Spleen (tissue), 11 donors: ENCODE data around the gene GREB1. TPM values are rescaled to one million over a fixed set of nuclear protein-coding genes. Genes with fewer than 3 reads are reported as not detected.

ENCODE experiments used
- DNase-seq: peaks from one replicate; pipeline ENCODE4 v3.0.0-alpha.2; 2020
- H3K27ac ChIP-seq, 8 donors: fragments of 200-600 bp; sonication (generic) in 7 of 8; 1 replicate in 4 of 8; 2 replicates in 4 of 8; pipeline versions ENCODE4 v1.5.0 to v1.8.0; 2016 to 2021; ENCODE audit warnings: inconsistent platforms in 4 of 8, mild to moderate bottlenecking in 4 of 8, moderate library complexity in 1 of 8
- H3K27me3 ChIP-seq, 7 donors: fragments of 200-600 bp; sonication (generic) in 6 of 7; replicated peaks in 1 of 7; 1 replicate in 4 of 7; 2 replicates in 3 of 7; pipeline versions ENCODE4 v1.5.0 to v1.8.0; 2016 to 2021; ENCODE audit warnings: inconsistent platforms in 3 of 7, mild to moderate bottlenecking in 1 of 7
- H3K36me3 ChIP-seq, 6 donors: fragments of 200-600 bp; sonication (generic) in 5 of 6; 1 replicate in 4 of 6; 2 replicates in 2 of 6; pipeline versions ENCODE4 v1.5.0 to v1.8.0; 2016 to 2021; ENCODE audit warnings: inconsistent platforms in 2 of 6
- H3K4me1 ChIP-seq, 6 donors: fragments of 200-600 bp; sonication (generic) in 5 of 6; 1 replicate in 3 of 6; 2 replicates in 3 of 6; pipeline versions ENCODE4 v1.5.0 to v1.8.0; 2016 to 2021; ENCODE audit warnings: inconsistent platforms in 3 of 6
- H3K4me3 ChIP-seq, 8 donors: fragments of 200-600 bp; sonication (generic) in 7 of 8; 1 replicate in 4 of 8; 2 replicates in 4 of 8; pipeline versions ENCODE4 v1.5.0 to v1.8.0; 2016 to 2021; ENCODE audit warnings: inconsistent platforms in 4 of 8, mild to moderate bottlenecking in 4 of 8, moderate library complexity in 2 of 8
- H3K9me3 ChIP-seq, 8 donors: fragments of 200-600 bp; sonication (generic) in 7 of 8; 1 replicate in 4 of 8; 2 replicates in 4 of 8; pipeline versions ENCODE4 v1.5.0 to v1.8.0; 2016 to 2021; ENCODE audit warnings: inconsistent platforms in 4 of 8
- CTCF ChIP-seq, 11 experiments: fragments of 200-600 bp in 7 of 11; fragments of 450-650 bp in 4 of 11; sonication (generic) in 4 of 11; IDR thresholded peaks in 8 of 11; conservative IDR thresholded peaks in 3 of 11; 1 replicate in 7 of 11; 2 replicates in 4 of 11; pipeline versions ENCODE4 v1.4.0 to v1.8.0; 2016 to 2021; ENCODE audit warnings: antibody characterized with exemption in 11 of 11, inconsistent platforms in 4 of 11, mild to moderate bottlenecking in 1 of 11
- POLR2A ChIP-seq, 3 donors: fragments of 450-650 bp; IDR thresholded peaks; one replicate each; pipeline ENCODE4 v1.5.1; 2017; ENCODE audit warnings: antibody characterized with exemption in 3 of 3, mild to moderate bottlenecking in 1 of 3
- POLR2AphosphoS5 ChIP-seq, 3 donors: sonication (generic); formaldehyde crosslinking; IDR thresholded peaks; one replicate each; pipeline ENCODE4 v1.5.1; 2017; ENCODE audit warnings: antibody characterized with exemption in 3 of 3
- WGBS, 5 donors: extraction: QIAGEN DNeasy Blood & Tissue Kit in 3 of 5; methylation state at CpG; one replicate each; pipeline versions ENCODE4 v1.1.5 to v1.1.7; 2013 to 2018; 5-methylcytosine and 5-hydroxymethylcytosine counted together
- intact Hi-C: fragments of 100-400 bp; cut with DNase I; formaldehyde crosslinking; loops from one replicate; pipeline ENCODE4 v1.15.0; 2023; ENCODE audit warnings: low total_unique reads
- polyA plus RNA-seq, 3 donors: library from polyadenylated mRNA; stranded (reverse); fragments of 200-250 nt; gene quantifications; one replicate each; pipeline ENCODE4 v1.2.1, GENCODE V29; 2013
- total RNA-seq, 7 donors: library from RNA; depleted of rRNA in 3 of 7; stranded (reverse); fragments of >200 nt in 3 of 7; fragmentation: NEBNext Ultra II Directional in 4 of 7; extraction: Animal tissue kit (Norgen Biotek cat#: 25700) in 4 of 7; gene quantifications; one replicate each; pipeline versions ENCODE4 v1.1.0 to v1.2.1, GENCODE V29; 2016 to 2021
- donor health status: healthy with polysubstance abuse.
- donor health status: DM: no; HTN: no; CAD: no; lungs with moderate emphysema.
- donor health status: DM: no; HTN: no; CAD: no.
- donor health status: Bipolar disorder and iron deficiency.
- donor health status: healthy.
- donor health status: DM: no; HTN: no; CAD: no.
- donor health status: DM: yes; HTN: yes; CAD: no.

GREB1 gene
- total and polyA plus RNA-seq, 10 donors, result 0.06 to 1.6 (median 0.51) TPM; not detected in 1

GRCh38 chr2:11494310-11494709, 39.5 kb upstream of the GREB1 start:
- 81 to 96% (median 92%) methylated on average over 2 of the region's 2 CpGs for WGBS, 5 donors
- peaks cover 0 to 14% (median 9%) of the 10 kb centered on the region in 6 donors for H3K4me1 ChIP-seq
- H3K27ac ChIP-seq, result no peak overlapping the region
- H3K36me3 ChIP-seq, result no peaks in the 10 kb centered on the region
- TF ChIP-seq POLR2A (IDR thresholded peaks at IDR 0.05) (no peak), CTCF (IDR thresholded peaks at IDR 0.05 in 8 of 11, conservative IDR thresholded peaks at IDR 0.05 in 3 of 11) (no peak), POLR2AphosphoS5 (IDR thresholded peaks at IDR 0.05) (no peak)
- peaks cover 0 to 5% (median 0%) of the 10 kb centered on the region in 8 donors for H3K9me3 ChIP-seq
- intact Hi-C loops, result no loop called here
- DNase-seq, result no peak
- peaks cover 0 to 19% (median 0%) of the 10 kb centered on the region in 7 donors for H3K27me3 ChIP-seq
- H3K4me3 ChIP-seq, result no peak overlapping the region

- Histone ChIP-seq H3K27me3 (peaks cover 0 to 19% (median 0%) of the 10 kb centered on the region in 7 donors), H3K36me3 (no peaks in the 10 kb centered on the region), H3K9me3 (no peaks in the 10 kb centered on the region), H3K27ac (peak overlapping the region in 2 of 8 donors; percentile 10 to 18), H3K4me3 (peak overlapping the region in 1 of 8 donors; percentile 32), H3K4me1 (peaks cover 0 to 19% (median 10%) of the 10 kb centered on the region in 6 donors)
- WGBS, 5 donors, result 46 to 59% (median 53%) methylated on average over 28 to 30 of the region's 30 CpGs
- TF ChIP-seq POLR2AphosphoS5 (IDR thresholded peaks at IDR 0.05) (peak; percentile 10 to 60 (median 14)), CTCF (IDR thresholded peaks at IDR 0.05 in 8 of 11, conservative IDR thresholded peaks at IDR 0.05 in 3 of 11) (no peak)
- intact Hi-C loops, result no loop called here
- DNase-seq, result peak; percentile 80
Measured at GRCh38 chr2:11495844-11496681, 37.8 kb upstream of the GREB1 start.

- Histone ChIP-seq H3K36me3 (no peaks in the 10 kb centered on the region), H3K9me3 (peaks cover 0 to 9% (median 3%) of the 10 kb centered on the region in 8 donors), H3K4me3 (no peak overlapping the region), H3K27ac (no peak overlapping the region), H3K4me1 (peaks cover 0 to 24% (median 10%) of the 10 kb centered on the region in 6 donors), H3K27me3 (peaks cover 0 to 22% (median 0%) of the 10 kb centered on the region in 7 donors)
- 36 to 80% (median 52%) methylated on average over 8 to 9 of the region's 9 CpGs for WGBS, 5 donors
- peak; percentile 85 for DNase-seq
- no peak for TF ChIP-seq CTCF (IDR thresholded peaks at IDR 0.05 in 8 of 11, conservative IDR thresholded peaks at IDR 0.05 in 3 of 11)
- TF ChIP-seq POLR2AphosphoS5 (IDR thresholded peaks at IDR 0.05), result peak; percentile 36 to 63 (median 60)
- TF ChIP-seq POLR2A (IDR thresholded peaks at IDR 0.05), result no peak
- intact Hi-C loops, result no loop called here
Measured at GRCh38 chr2:11498543-11499034, 35.3 kb upstream of the GREB1 start.
